Testis (tissue), 2 donors: ENCODE measurements around the gene MYBPC2.

ENCODE experiments used
- POLR2A ChIP-seq: fragments of 450-650 bp; IDR thresholded peaks from one replicate; pipeline ENCODE4 v1.6.1; 2017; ENCODE audit warnings: antibody characterized with exemption, mild to moderate bottlenecking, moderate library complexity
- TF ChIP-seq, protein P1 (sequence below), 3 experiments: fragments of 450-650 bp in 2 of 3; fragments of 200-600 bp in 1 of 3; sonication (generic) in 1 of 3; IDR thresholded peaks; one replicate each; pipeline ENCODE4 v1.5.1; 2016 to 2019; ENCODE audit warnings: antibody characterized with exemption in 3 of 3, mild to moderate bottlenecking in 2 of 3, moderate library complexity in 1 of 3

- TF ChIP-seq, protein P1, sequence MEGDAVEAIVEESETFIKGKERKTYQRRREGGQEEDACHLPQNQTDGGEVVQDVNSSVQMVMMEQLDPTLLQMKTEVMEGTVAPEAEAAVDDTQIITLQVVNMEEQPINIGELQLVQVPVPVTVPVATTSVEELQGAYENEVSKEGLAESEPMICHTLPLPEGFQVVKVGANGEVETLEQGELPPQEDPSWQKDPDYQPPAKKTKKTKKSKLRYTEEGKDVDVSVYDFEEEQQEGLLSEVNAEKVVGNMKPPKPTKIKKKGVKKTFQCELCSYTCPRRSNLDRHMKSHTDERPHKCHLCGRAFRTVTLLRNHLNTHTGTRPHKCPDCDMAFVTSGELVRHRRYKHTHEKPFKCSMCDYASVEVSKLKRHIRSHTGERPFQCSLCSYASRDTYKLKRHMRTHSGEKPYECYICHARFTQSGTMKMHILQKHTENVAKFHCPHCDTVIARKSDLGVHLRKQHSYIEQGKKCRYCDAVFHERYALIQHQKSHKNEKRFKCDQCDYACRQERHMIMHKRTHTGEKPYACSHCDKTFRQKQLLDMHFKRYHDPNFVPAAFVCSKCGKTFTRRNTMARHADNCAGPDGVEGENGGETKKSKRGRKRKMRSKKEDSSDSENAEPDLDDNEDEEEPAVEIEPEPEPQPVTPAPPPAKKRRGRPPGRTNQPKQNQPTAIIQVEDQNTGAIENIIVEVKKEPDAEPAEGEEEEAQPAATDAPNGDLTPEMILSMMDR (IDR thresholded peaks at IDR 0.05) = peak in 1 of 3 experiments; percentile 23
- peak; percentile 1 for TF ChIP-seq POLR2A
Measured at GRCh38 chr19:50476224-50476906, 43.7 kb downstream of the MYBPC2 start, which contains the start of the genes EMC10 and GARIN5A.
